Mucosa of descending colon (tissue), 3 donors: Measurements from ENCODE around the gene ABHD1. TPM values are rescaled to one million over a fixed set of nuclear protein-coding genes. Genes with fewer than 3 reads are reported as not detected.
"Not testable (repeated sequence)": the region's sequence is repeated elsewhere in the genome, so short reads cannot be mapped to it uniquely, and the experiment has no call there.

ENCODE experiments used
- ATAC-seq: fragments of 200-7000 bp; cut with Tn5 transposase; one replicate; pipeline ENCODE4 v1.9.1; 2020; ENCODE audit warnings: mild to moderate bottlenecking, moderate library complexity
- DNase-seq, 3 donors: peaks; one replicate each; pipeline ENCODE4 v3.0.0-alpha.2; 2020
- H3K36me3 ChIP-seq: fragments of 200-600 bp; one replicate; pipeline ENCODE4 v1.8.0; 2021; ENCODE audit warnings: low read depth, mild to moderate bottlenecking
- H3K4me1 ChIP-seq: fragments of 200-600 bp; one replicate; pipeline ENCODE4 v1.8.0; 2021; ENCODE audit warnings: low read depth, mild to moderate bottlenecking
- H3K4me3 ChIP-seq: fragments of 200-600 bp; one replicate; pipeline ENCODE4 v1.8.0; 2021; ENCODE audit warnings: mild to moderate bottlenecking
- H3K9me3 ChIP-seq: fragments of 200-600 bp; one replicate; pipeline ENCODE4 v1.8.0; 2021; ENCODE audit warnings: mild to moderate bottlenecking
- CTCF ChIP-seq: fragments of 200-600 bp; IDR thresholded peaks from one replicate; pipeline ENCODE4 v1.8.0; 2022; ENCODE audit warnings: antibody characterized with exemption, mild to moderate bottlenecking
- intact Hi-C, 2 donors: fragments of 100-400 bp; cut with DNase I in 1 of 2; cut with micrococcal nuclease in 1 of 2; formaldehyde crosslinking; loops; one replicate each; pipeline versions ENCODE4 v1.11.0 to v1.11.1; 2022; cut with DNase I, micrococcal nuclease
- total RNA-seq, 3 donors: library from RNA; stranded (reverse); fragmentation: NEBNext Ultra II Directional in 2 of 3; extraction: Animal tissue kit (Norgen Biotek cat#: 25700) in 2 of 3; gene quantifications; one replicate each; pipeline versions ENCODE4 v1.2.1 to v1.2.4, GENCODE V29; 2021 to 2023
- donor health status: DM: no; HTN: no; CAD: no; lungs with moderate emphysema.
- donor health status: DM: no; HTN: no; CAD: no.
- donor health status: DM: no; HTN: yes; CAD: no.

The ABHD1 gene
- total RNA-seq, 3 donors from 2014 or later, result 0.19 to 0.22 TPM; not detected in 1

- peaks cover 3% of the 10 kb centered on the region for H3K4me1 ChIP-seq
- H3K9me3 ChIP-seq, result no peaks in the 10 kb centered on the region
- TF ChIP-seq CTCF, result no peak
- no peak for ATAC-seq
- intact Hi-C loops, result no loop called here
- no peak overlapping the region for H3K4me3 ChIP-seq
- H3K36me3 ChIP-seq, result no peaks in the 10 kb centered on the region
- no peak for DNase-seq
Observed at GRCh38 chr2:27100036-27100435, 23.6 kb upstream of the ABHD1 start.

GRCh38 chr2:27102329-27102728, 21.3 kb upstream of the ABHD1 start:
- no peak for ATAC-seq
- DNase-seq, result no peak
- no peaks in the 10 kb centered on the region for H3K9me3 ChIP-seq
- no peak overlapping the region for H3K4me3 ChIP-seq
- no peaks in the 10 kb centered on the region for H3K36me3 ChIP-seq
- intact Hi-C loops, result no loop called here
- no peak for TF ChIP-seq CTCF
- no peaks in the 10 kb centered on the region for H3K4me1 ChIP-seq

GRCh38 chr2:27105981-27106380, 17.6 kb upstream of the ABHD1 start:
- intact Hi-C loops, result no loop called here
- Histone ChIP-seq H3K9me3 (no peaks in the 10 kb centered on the region), H3K36me3 (no peaks in the 10 kb centered on the region), H3K4me3 (no peak overlapping the region), H3K4me1 (no peaks in the 10 kb centered on the region)
- ATAC-seq (no peak), DNase-seq (no peak)
- TF ChIP-seq CTCF, result no peak

- ATAC-seq (no peak), DNase-seq (no peak)
- no peaks in the 10 kb centered on the region for H3K4me1 ChIP-seq
- no peaks in the 10 kb centered on the region for H3K36me3 ChIP-seq
- H3K4me3 ChIP-seq, result no peak overlapping the region
- intact Hi-C loops, result no loop called here
- no peak for TF ChIP-seq CTCF
- no peaks in the 10 kb centered on the region for H3K9me3 ChIP-seq
Observed at GRCh38 chr2:27108221-27108620, 15.4 kb upstream of the ABHD1 start.

- DNase-seq (no peak), ATAC-seq (no peak)
- intact Hi-C loops, result no loop called here
- TF ChIP-seq CTCF, result no peak
- Histone ChIP-seq H3K4me3 (no peak overlapping the region), H3K9me3 (no peaks in the 10 kb centered on the region), H3K4me1 (no peaks in the 10 kb centered on the region), H3K36me3 (no peaks in the 10 kb centered on the region)
Observed at GRCh38 chr2:27109083-27109482, 14.5 kb upstream of the ABHD1 start.

GRCh38 chr2:27110603-27111352, 12.8 kb upstream of the ABHD1 start:
- DNase-seq, intact Hi-C loops, ATAC-seq, H3K4me1 ChIP-seq, H3K36me3 ChIP-seq, H3K9me3 ChIP-seq, H3K4me3 ChIP-seq: not testable (repeated sequence)

- H3K9me3 ChIP-seq, H3K4me1 ChIP-seq, DNase-seq, ATAC-seq, intact Hi-C loops, H3K4me3 ChIP-seq, H3K36me3 ChIP-seq: not testable (repeated sequence)
Observed at GRCh38 chr2:27111392-27112078, 12.1 kb upstream of the ABHD1 start.
